GM12891 (cell line): ENCODE data around the gene GRM4.

Source experiments
- PAX5 ChIP-seq: IDR thresholded peaks from 2 replicates; pipeline ENCODE4 v1.6.1; 2011; ENCODE audit warnings: low read length, moderate library complexity, mild to moderate bottlenecking; ENCODE audit not compliant: insufficient read depth, severe bottlenecking
- POLR2A ChIP-seq: IDR thresholded peaks from 2 replicates; pipeline ENCODE4 v1.6.1; 2011; ENCODE audit warnings: low read depth, low read length, control low read depth
- POLR2AphosphoS5 ChIP-seq: IDR thresholded peaks from 2 replicates; pipeline ENCODE4 v1.6.1; 2011; ENCODE audit warnings: low read depth, low read length, control low read depth
- POU2F2 ChIP-seq: IDR thresholded peaks from 2 replicates; pipeline ENCODE4 v1.6.1; 2011; ENCODE audit warnings: low read depth, mild to moderate bottlenecking, control low read depth, low read length, moderate library complexity
- SPI1 ChIP-seq: IDR thresholded peaks from 2 replicates; pipeline ENCODE4 v1.6.1; 2011; ENCODE audit warnings: low read depth, low read length, control low read depth
- TAF1 ChIP-seq: IDR thresholded peaks from 2 replicates; pipeline ENCODE4 v1.6.1; 2011; ENCODE audit warnings: low read depth, low read length, control low read depth

DNA sequence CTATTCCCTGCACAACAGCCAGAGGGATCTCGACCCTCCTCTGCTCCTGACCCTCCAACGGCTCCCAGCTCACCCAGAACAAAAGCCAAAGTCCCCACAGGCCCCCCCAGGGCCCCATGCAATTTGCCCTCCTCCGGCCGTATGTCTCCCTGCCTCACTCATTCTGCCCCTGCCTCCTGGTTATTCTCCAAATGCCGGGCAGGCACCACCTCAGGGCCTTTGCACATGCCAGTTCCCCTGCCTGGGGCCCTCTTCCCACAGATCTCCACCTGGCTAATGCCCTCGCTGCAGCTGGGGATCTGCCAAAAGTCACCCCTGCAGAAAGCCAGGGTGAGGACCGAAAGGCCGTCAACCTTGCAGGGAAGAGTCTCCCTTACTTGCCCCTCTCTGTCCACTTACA lies 66.0 kb downstream of the GRM4 start:
- no peak for TF ChIP-seq POLR2A
- no peak for TF ChIP-seq POLR2AphosphoS5
- TF ChIP-seq TAF1, result no peak
- TF ChIP-seq SPI1, result no peak
- no peak for TF ChIP-seq POU2F2
- no peak for TF ChIP-seq PAX5
